ENCODE measurements around the gene EPB41L3. TPM values are rescaled to one million over a fixed set of nuclear protein-coding genes. Genes with fewer than 3 reads are reported as not detected.
"Not testable (repeated sequence)": the region's sequence is repeated elsewhere in the genome, so short reads cannot be mapped to it uniquely, and the experiment has no call there.

The EPB41L3 gene
- total RNA-seq, 1 experiment from 2014 or later: 2.7 TPM

GRCh38 chr18:5498452-5498851 lies 45.3 kb downstream of the EPB41L3 start:
- no peak for DNase-seq (ENCODE audit: low read depth)

DNA sequence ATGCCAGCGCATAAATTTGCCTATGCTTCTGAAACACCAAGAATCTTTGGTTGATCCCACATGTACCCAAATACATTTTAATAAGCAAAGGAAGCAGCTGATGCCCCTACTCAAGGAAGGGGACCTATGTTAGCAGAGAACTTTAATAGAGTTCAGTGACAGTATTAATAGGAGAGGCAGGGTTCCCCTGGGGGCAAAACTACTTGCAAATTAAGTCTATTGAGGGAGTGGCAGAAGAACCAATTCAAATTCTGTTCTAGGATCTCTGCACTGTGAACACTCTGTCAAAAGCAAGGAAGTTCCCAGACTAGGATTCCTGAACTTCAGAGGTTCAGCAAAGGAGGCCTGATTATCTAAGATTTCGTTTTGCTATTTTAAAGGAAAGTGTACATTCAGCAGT lies 47.5 kb downstream of the EPB41L3 start:
- no peak for DNase-seq (ENCODE audit: low read depth)

GRCh38 chr18:5490753-5491480 lies 52.9 kb downstream of the EPB41L3 start:
- DNase-seq (ENCODE audit: low read depth): no peak

GRCh38 chr18:5488844-5489243 lies 55.0 kb downstream of the EPB41L3 start:
- DNase-seq (ENCODE audit: low read depth): no peak

GRCh38 chr18:5488044-5488443 lies 55.8 kb downstream of the EPB41L3 start:
- DNase-seq (ENCODE audit: low read depth): not testable (repeated sequence)

- DNase-seq (ENCODE audit: low read depth): no peak
Measured at GRCh38 chr18:5484526-5484925, 59.3 kb downstream of the EPB41L3 start.

DNA sequence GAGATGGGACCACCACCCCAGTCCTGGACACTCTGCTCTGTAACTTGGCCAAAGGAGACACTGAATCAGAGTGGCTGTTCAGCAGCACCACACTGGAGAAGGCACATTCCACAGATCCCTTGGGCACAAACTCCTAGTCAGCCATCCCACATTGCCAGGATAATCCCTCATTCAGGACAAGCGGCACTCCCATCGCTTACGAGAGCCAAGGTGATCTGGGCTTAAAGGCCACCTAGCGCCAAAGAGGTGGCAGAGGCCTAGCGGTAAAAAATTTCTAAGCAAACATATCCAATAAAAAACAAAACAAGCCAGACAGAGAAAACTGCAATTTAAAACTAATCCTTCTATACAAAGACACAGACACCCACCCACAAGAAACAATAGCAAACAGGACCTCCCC lies 62.2 kb downstream of the EPB41L3 start:
- DNase-seq (ENCODE audit: low read depth): no peak

- DNase-seq (ENCODE audit: low read depth): no peak
Measured at GRCh38 chr18:5478261-5478660, 65.5 kb downstream of the EPB41L3 start.

GRCh38 chr18:5476961-5477800 lies 66.6 kb downstream of the EPB41L3 start:
- DNase-seq (ENCODE audit: low read depth): no peak

GRCh38 chr18:5475267-5475666 lies 68.5 kb downstream of the EPB41L3 start:
- no peak for DNase-seq (ENCODE audit: low read depth)

DNA sequence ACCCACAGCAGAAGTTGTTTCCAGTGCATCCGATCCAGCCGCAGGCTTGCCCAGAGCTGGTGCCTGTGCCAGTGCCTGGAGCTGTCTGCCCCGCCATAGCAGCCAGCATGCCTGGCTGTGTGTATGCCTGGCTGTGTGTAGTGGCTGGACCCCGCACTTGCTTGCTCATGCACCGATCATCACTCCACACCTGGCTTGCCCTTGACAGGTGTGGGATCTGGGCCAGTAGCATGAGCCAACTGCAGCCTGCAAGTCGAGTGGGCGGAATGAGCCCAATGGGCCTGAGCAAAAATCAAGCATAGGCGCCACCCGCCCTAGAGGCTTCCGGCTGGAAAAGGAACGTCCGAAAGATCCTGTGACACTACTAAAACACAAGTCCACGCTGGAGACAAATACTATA lies 74.5 kb downstream of the EPB41L3 start:
- DNase-seq (ENCODE audit: low read depth): no peak

DNA sequence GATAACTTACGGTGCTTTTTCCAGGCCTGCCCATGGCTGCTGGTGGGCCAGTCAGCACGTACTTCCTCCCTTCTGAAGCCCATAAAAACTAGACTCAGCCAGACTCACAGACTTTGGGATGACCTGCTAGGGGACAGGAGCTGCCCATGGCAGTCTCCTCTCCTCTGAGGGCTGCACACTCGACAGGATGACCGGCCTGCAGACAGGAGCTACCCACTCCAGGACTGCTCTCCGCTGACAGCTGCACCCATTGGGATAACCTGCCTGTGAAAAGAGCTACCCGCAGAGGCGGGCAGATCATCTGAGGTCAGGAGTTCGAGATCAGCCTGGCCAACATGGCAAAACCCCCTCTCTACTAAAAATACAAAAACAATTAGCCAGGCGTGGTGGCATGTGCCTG lies 75.4 kb downstream of the EPB41L3 start:
- DNase-seq (ENCODE audit: low read depth): no peak

GRCh38 chr18:5467671-5468070 lies 76.1 kb downstream of the EPB41L3 start:
- no peak for DNase-seq (ENCODE audit: low read depth)

DNA sequence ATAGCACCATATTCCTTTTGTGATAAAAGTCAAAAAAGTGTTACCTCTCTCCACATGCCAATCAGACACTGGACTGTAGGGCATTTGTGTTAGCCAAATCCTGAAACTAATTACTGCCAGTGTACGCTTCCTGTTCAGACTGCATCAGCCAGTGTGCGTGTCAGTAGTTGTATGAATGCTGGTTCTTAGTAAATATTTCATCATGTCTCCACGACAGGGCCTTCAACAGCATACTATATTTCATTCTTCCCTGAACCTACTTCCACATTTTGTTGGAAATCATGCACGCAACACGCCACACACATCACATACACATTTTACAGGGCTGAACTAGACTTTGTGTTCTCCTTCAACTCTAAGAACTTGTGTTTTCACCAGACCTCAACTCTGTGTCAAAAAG lies 77.5 kb downstream of the EPB41L3 start:
- no peak for DNase-seq (ENCODE audit: low read depth)

- no peak for DNase-seq (ENCODE audit: low read depth)
Measured at GRCh38 chr18:5464251-5464650, 79.5 kb downstream of the EPB41L3 start.

DNA sequence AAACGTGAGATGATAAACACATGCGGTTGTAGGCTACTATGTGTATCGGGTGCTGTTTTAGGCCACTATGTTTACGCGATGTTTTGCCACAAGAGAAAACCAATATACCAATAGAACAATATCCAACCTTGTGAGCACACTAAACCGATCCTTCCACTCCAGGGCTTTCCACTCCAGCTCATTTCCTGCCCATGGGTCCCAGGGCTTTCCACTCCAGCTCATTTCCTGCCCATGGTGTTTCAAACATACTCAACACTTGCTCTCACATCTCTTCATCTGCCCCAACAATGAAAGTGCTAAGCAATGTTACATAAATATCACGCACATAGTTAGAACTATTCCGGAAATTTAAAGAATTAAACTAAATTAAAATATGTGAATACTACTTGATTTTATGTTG lies 80.0 kb downstream of the EPB41L3 start:
- no peak for DNase-seq (ENCODE audit: low read depth)

- peak; percentile 51 for DNase-seq (ENCODE audit: low read depth)
Measured at GRCh38 chr18:5463390-5463789, 80.4 kb downstream of the EPB41L3 start.

DNA sequence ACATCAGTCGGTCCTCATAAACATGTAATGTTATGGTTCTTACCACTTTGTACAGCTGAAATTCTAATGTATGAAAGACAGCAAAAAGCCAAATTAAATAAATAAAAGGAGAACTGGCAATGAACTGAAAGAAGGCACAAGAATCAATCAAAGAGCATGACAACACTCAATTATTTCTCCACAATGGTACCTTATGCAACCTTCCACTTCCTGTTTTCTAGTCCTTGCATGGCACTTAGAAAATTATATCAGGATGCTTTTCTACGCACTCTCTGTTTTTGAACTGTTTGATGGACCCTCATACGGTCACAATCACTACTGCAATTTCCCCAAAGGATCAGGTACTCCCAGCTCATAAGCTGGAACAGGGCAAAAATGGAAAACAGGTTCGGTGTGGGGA lies 81.6 kb downstream of the EPB41L3 start:
- no peak for DNase-seq (ENCODE audit: low read depth)

DNA sequence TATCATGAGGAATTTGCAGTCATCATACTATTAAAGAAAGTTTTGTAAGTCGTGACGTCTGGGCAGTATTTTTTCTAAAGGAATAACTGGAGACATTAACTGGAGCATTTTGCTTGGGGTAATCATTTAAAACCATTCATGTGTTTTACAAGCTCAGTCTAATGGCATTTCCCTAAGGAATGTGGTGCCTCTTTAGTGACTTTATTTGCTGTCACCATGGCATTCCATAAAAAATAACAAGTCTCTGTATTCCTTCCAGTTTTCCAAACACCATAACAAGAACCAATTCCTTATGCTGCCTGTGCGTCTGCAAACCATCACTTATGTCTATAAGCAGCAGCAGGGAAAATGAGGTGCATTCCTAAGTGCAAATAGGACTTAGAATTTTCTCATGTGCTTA lies 82.8 kb downstream of the EPB41L3 start:
- DNase-seq (ENCODE audit: low read depth): peak; percentile 30

DNA sequence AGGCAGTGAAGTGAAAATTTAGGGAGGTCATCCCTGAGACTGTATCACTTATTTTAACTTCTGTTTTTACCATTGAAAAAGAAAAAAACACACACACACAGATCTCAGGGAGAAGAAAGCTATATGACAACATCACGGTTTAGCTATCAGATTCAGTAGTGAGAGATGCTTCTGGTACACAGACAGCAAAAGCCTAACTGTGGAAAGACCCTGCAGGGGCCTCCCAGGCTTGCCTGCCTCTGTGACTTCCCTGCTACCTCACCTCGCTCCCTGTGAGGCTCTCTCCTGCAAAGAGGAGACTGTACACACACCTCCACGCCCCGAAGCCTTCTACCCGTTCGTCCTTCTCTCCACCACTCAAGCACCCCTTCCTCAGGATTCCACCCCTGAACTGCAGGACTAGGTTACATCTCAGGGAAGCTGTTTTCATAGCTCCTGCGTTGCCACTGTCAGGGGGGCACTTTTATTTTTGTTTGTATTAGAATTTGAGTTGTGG lies 86.3 kb downstream of the EPB41L3 start:
- DNase-seq (ENCODE audit: low read depth): no peak

DNA sequence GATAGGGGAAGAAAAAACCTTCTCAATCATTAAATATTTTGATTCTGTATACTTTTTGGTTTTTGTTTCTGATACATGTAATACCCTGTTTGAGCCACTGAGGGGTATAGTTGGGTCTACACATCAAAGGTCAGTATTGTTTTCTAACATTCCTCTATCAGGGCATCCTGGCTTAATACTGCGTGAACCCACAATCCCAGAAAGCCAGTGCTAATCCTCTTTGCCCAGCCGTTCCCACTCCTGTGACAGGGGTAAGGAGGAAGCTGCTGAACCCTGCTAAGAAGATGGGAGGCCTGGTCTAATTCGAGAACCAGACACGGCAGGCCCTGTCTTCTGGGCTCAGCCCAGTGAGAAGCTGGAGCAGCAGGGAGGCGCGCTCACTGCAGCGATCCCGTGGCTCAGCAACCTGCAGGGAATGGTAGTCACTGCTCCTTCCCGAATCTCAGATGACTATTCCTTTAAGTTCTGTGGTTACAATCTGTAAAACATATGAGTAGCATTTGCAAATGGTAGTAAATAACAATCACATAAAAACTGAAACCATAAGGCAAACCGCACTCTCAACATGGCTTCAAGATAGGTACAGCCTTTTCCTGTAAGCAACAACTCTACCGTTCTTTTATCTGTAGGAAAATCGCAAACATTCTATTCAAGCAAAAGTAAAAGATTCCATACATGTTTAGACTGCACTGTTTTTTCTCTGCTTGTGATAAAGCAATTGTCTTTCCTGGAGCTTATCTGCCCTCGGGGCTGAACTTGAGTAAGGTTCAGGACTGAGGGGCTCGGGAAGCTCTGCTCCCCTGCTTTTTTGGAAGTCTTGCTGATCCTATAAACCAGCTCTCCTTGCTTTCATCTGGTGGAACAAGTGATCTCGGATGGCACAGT lies 87.0 kb downstream of the EPB41L3 start:
- DNase-seq (ENCODE audit: low read depth): peak; percentile 12

- peak; percentile 30 for DNase-seq (ENCODE audit: low read depth)
Measured at GRCh38 chr18:5455674-5456073, 88.1 kb downstream of the EPB41L3 start.
